ENCODE results near the gene DNAJB11.
"Not testable (repeated sequence)": the region's sequence is repeated elsewhere in the genome, so short reads cannot be mapped to it uniquely, and the experiment has no call there.

The DNAJB11 gene

DNA sequence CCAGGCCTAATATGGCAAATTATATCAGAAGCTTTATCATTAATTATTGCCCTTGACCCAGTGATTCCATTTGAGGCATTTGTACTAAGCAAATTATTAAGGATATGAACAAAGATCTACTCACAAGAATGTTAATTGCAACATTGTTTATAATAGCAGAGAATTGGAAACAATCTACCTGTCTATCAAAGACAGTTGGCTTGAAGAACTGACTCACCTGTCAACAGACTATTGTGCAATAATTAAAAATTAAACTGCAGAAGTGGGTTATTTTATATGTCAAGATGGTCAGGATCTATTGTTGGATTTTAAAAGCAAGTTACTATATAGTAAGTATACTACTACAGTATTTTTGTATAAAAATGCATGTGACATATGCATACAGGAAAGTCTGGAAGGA, 63.0 kb downstream of the DNAJB11 start:
- TF ChIP-seq, protein P1, sequence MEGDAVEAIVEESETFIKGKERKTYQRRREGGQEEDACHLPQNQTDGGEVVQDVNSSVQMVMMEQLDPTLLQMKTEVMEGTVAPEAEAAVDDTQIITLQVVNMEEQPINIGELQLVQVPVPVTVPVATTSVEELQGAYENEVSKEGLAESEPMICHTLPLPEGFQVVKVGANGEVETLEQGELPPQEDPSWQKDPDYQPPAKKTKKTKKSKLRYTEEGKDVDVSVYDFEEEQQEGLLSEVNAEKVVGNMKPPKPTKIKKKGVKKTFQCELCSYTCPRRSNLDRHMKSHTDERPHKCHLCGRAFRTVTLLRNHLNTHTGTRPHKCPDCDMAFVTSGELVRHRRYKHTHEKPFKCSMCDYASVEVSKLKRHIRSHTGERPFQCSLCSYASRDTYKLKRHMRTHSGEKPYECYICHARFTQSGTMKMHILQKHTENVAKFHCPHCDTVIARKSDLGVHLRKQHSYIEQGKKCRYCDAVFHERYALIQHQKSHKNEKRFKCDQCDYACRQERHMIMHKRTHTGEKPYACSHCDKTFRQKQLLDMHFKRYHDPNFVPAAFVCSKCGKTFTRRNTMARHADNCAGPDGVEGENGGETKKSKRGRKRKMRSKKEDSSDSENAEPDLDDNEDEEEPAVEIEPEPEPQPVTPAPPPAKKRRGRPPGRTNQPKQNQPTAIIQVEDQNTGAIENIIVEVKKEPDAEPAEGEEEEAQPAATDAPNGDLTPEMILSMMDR (conservative IDR thresholded peaks at IDR 0.05): no peak
- H3K27ac ChIP-seq: no peak overlapping the region

GRCh38 chr3:186634207-186634606, 63.7 kb downstream of the DNAJB11 start:
- H3K27ac ChIP-seq: not testable (repeated sequence)
